ENCODE results near the gene DRAXIN.

DRAXIN gene

GRCh38 chr1:11765661-11766428 lies 74.3 kb downstream of the DRAXIN start:
- DNase-seq (ENCODE audit: low read depth in 2 of 2), result no peak
- no peak for TF ChIP-seq CTCF (IDR thresholded peaks at IDR 0.05; ENCODE audit: low read depth, low read length)

GRCh38 chr1:11766429-11766776 lies 74.9 kb downstream of the DRAXIN start:
- H3K4me3 ChIP-seq (replicated peaks in 1 of 2; ENCODE audit: low read depth in 2 of 2, low read length in 2 of 2), result no peak overlapping the region
- no peak for TF ChIP-seq CTCF (IDR thresholded peaks at IDR 0.05; ENCODE audit: low read depth, low read length)
- no peak for DNase-seq (ENCODE audit: low read depth in 2 of 2)

More at GRCh38 chr1:11765661-11766428, 74.3 kb downstream of the DRAXIN start:
- no peak overlapping the region for H3K4me3 ChIP-seq (replicated peaks in 1 of 2; ENCODE audit: low read depth in 2 of 2, low read length in 2 of 2)

GRCh38 chr1:11767922-11768704 lies 76.6 kb downstream of the DRAXIN start:
- DNase-seq (ENCODE audit: low read depth in 2 of 2), result no peak
- no peak for TF ChIP-seq CTCF (IDR thresholded peaks at IDR 0.05; ENCODE audit: low read depth, low read length)
- no peak overlapping the region for H3K4me3 ChIP-seq (replicated peaks in 1 of 2; ENCODE audit: low read depth in 2 of 2, low read length in 2 of 2)

- no peak for TF ChIP-seq CTCF (IDR thresholded peaks at IDR 0.05; ENCODE audit: low read depth, low read length)
- DNase-seq (ENCODE audit: low read depth in 2 of 2), result peak in 1 of 2 donors; percentile 14
- no peak overlapping the region for H3K4me3 ChIP-seq (replicated peaks in 1 of 2; ENCODE audit: low read depth in 2 of 2, low read length in 2 of 2)
Observed at GRCh38 chr1:11768821-11769220, 77.3 kb downstream of the DRAXIN start.

- no peak for TF ChIP-seq CTCF (IDR thresholded peaks at IDR 0.05; ENCODE audit: low read depth, low read length)
- no peak overlapping the region for H3K4me3 ChIP-seq (replicated peaks in 1 of 2; ENCODE audit: low read depth in 2 of 2, low read length in 2 of 2)
- no peak for DNase-seq (ENCODE audit: low read depth in 2 of 2)
Observed at GRCh38 chr1:11769274-11769673, 77.8 kb downstream of the DRAXIN start.

GRCh38 chr1:11770011-11770410 lies 78.5 kb downstream of the DRAXIN start:
- DNase-seq (ENCODE audit: low read depth in 2 of 2), result no peak
- H3K4me3 ChIP-seq (replicated peaks in 1 of 2; ENCODE audit: low read depth in 2 of 2, low read length in 2 of 2), result no peak overlapping the region
- no peak for TF ChIP-seq CTCF (IDR thresholded peaks at IDR 0.05; ENCODE audit: low read depth, low read length)

Measured in cardiac fibroblast (primary cell).